NT2/D1 (cell line): Measurements from ENCODE around the gene EPHA6.

ENCODE experiments used
- DNase-seq: peaks from one replicate; pipeline ENCODE4 v3.0.0-alpha.2; 2011; ENCODE audit warnings: low read depth, low spot score
- H3K27me3 ChIP-seq: 2 replicates; pipeline ENCODE4 v1.6.0; 2011; ENCODE audit warnings: mild to moderate bottlenecking; ENCODE audit not compliant: insufficient read length, insufficient read depth
- H3K36me3 ChIP-seq: 2 replicates; pipeline ENCODE4 v1.6.1; 2011; ENCODE audit warnings: mild to moderate bottlenecking, low read length, mixed read lengths; ENCODE audit not compliant: insufficient read depth, insufficient read length
- H3K4me1 ChIP-seq: 2 replicates; pipeline ENCODE4 v1.5.1; 2011; ENCODE audit not compliant: insufficient read depth, insufficient read length
- H3K4me3 ChIP-seq: 2 replicates; pipeline ENCODE4 v1.5.1; 2011; ENCODE audit warnings: low read depth; ENCODE audit not compliant: insufficient read length
- H3K9ac ChIP-seq: 2 replicates; pipeline ENCODE4 v1.6.0; 2011; ENCODE audit warnings: low read depth; ENCODE audit not compliant: insufficient read length
- H3K9me3 ChIP-seq: 2 replicates; pipeline ENCODE4 v1.5.1; 2011; ENCODE audit warnings: mild to moderate bottlenecking, low read length; ENCODE audit not compliant: insufficient read depth
- SUZ12 ChIP-seq: IDR thresholded peaks from 2 replicates; pipeline ENCODE4 v1.6.1; 2011; ENCODE audit not compliant: insufficient read length, insufficient read depth; ENCODE audit errors: extremely low read depth
- YY1 ChIP-seq: IDR thresholded peaks from 2 replicates; pipeline ENCODE4 v1.6.1; 2011; ENCODE audit not compliant: insufficient read length, insufficient read depth
- ZNF274 ChIP-seq: IDR thresholded peaks from 2 replicates; pipeline ENCODE4 v1.6.1; 2011; ENCODE audit warnings: mild to moderate bottlenecking, low read depth, low read length

EPHA6 gene

DNA sequence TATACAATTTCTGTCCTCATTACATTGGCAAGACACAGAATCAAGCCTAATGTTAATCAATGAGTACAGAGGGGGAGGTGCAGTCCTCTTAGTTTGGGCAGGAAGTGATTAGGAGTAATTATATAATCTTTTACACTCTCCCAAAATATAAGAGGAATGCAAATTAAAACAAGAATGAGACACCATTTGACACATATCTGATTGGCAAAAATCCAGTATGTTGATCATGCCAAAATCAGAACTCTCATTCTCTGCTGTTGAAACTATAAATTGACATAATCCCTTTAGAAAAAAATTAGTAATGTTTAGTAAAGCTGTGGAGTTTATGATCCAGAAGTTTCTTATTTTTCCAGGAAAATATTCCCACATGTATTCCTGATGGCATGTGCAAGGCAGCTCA lies 373.4 kb downstream of the EPHA6 start:
- no peaks in the 10 kb centered on the region for H3K4me1 ChIP-seq
- H3K9me3 ChIP-seq, result no peaks in the 10 kb centered on the region
- H3K4me3 ChIP-seq, result no peak overlapping the region
- DNase-seq, result no peak
- H3K36me3 ChIP-seq, result no peaks in the 10 kb centered on the region
- H3K9ac ChIP-seq, result no peak overlapping the region
- H3K27me3 ChIP-seq, result no peaks in the 10 kb centered on the region
- no peak for TF ChIP-seq SUZ12
- TF ChIP-seq YY1, result no peak
- no peak for TF ChIP-seq ZNF274

DNA sequence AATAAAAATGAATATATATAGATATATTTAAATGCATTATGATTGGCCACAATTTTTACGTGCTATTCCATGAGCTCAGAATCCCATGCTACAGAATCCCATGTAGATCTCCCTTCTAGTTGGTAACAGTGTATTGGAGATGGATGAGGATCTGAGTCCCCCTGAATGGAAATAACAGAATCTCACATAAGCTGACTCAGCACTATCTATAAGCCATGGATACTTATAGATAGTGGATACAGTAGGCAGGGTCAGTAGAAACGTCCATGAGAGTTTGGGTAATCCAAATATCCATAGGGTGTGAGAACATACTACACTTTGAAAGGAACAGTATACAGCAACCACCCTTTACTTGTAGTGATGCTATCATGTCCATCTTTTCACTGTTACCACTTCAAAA lies 375.4 kb downstream of the EPHA6 start:
- Histone ChIP-seq H3K4me1 (no peaks in the 10 kb centered on the region), H3K9me3 (no peaks in the 10 kb centered on the region), H3K4me3 (no peak overlapping the region), H3K27me3 (no peaks in the 10 kb centered on the region), H3K36me3 (no peaks in the 10 kb centered on the region), H3K9ac (no peak overlapping the region)
- TF ChIP-seq ZNF274, result no peak
- TF ChIP-seq YY1, result no peak
- no peak for TF ChIP-seq SUZ12
- no peak for DNase-seq

DNA sequence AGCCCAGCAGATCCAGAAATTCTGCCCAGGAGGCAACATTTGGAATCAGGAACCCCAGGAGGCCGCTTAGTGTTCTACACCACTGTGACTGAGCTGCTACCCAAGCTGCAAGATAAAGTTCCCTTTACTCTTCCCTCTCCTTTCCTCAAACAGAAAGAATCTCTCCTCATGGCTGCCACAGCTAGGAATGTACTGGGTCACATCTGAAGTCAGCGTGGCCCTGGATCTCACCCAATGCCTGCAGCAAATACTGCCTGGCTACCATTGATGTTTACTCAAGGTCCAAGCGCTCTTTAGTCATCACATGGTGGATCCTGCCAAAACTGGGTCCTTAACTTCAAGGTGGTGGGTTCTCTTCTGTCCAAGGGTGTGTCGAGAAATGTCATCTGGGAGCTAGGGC lies 382.7 kb downstream of the EPHA6 start:
- no peak overlapping the region for H3K9ac ChIP-seq
- TF ChIP-seq YY1 (no peak), SUZ12 (no peak), ZNF274 (no peak)
- H3K4me1 ChIP-seq, result no peaks in the 10 kb centered on the region
- no peaks in the 10 kb centered on the region for H3K27me3 ChIP-seq
- H3K36me3 ChIP-seq, result no peaks in the 10 kb centered on the region
- DNase-seq, result no peak
- no peak overlapping the region for H3K4me3 ChIP-seq
- no peaks in the 10 kb centered on the region for H3K9me3 ChIP-seq

DNA sequence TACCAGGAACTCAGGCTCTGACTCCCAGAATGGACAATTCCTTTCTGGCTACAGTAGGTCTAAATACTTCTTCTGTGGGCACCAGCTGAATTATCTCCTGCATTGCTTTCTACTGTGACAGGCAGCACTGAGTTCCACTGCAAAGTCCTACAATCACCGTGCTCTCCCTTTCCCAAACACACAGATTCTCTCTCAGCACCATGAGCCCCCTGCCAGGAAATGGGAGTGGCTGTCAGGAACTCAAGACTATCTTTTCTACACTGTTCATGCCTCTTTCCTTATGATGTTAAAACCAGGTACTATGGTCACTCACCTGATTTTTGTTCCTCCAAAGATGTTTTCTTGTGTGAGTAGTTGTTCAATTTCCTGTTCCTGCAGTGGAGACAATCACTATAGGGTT lies 383.4 kb downstream of the EPHA6 start:
- no peak for DNase-seq
- no peak overlapping the region for H3K9ac ChIP-seq
- H3K36me3 ChIP-seq, result no peaks in the 10 kb centered on the region
- TF ChIP-seq YY1, result no peak
- no peak for TF ChIP-seq ZNF274
- TF ChIP-seq SUZ12, result no peak
- no peaks in the 10 kb centered on the region for H3K27me3 ChIP-seq
- no peaks in the 10 kb centered on the region for H3K4me1 ChIP-seq
- H3K9me3 ChIP-seq, result no peaks in the 10 kb centered on the region
- no peak overlapping the region for H3K4me3 ChIP-seq

DNA sequence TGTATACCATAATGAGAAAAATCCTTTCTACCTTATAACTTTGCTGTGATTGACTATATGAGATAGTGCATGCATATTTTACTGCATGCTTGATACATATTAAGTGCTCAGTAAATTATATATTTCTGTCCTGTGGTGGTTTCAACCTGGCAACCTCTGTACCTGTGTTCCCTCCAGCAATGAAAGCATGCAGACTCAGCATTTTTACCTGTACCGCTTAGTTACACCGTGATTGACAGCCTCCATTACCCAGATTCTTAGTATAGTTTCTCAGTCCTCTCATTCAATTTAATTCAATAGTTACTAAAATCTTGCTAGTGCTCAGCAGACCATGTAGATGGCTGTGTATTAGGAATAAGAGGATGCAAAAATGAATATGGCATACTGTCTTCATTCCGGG lies 386.0 kb downstream of the EPHA6 start:
- H3K4me1 ChIP-seq, result no peaks in the 10 kb centered on the region

DNA sequence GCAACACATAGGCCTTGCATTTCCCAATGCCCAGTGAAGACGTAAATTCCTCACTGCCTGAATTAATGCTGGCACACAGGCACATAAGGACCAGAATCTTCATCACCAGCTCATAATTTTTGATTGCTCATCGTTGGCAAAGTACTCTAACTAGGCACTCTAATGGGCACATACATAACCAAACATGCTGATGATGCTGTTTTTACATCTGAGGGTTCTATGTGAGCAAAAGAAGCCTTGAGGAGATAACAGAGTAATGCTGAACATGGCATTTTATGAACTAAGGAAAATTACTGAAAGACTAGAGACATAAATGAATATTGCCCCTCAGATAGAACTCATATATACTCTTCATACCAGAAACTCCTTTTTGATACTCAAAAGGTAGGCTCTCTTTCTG lies 387.4 kb downstream of the EPHA6 start:
- DNase-seq, result no peak
- no peak overlapping the region for H3K4me3 ChIP-seq

More for the DNA sequence above, 386.0 kb downstream of the EPHA6 start:
- no peak overlapping the region for H3K4me3 ChIP-seq
- no peaks in the 10 kb centered on the region for H3K36me3 ChIP-seq
- no peak for DNase-seq
- H3K9ac ChIP-seq, result no peak overlapping the region
- no peak for TF ChIP-seq SUZ12
- no peak for TF ChIP-seq ZNF274
- no peak for TF ChIP-seq YY1
- no peaks in the 10 kb centered on the region for H3K27me3 ChIP-seq
- no peaks in the 10 kb centered on the region for H3K9me3 ChIP-seq

DNA sequence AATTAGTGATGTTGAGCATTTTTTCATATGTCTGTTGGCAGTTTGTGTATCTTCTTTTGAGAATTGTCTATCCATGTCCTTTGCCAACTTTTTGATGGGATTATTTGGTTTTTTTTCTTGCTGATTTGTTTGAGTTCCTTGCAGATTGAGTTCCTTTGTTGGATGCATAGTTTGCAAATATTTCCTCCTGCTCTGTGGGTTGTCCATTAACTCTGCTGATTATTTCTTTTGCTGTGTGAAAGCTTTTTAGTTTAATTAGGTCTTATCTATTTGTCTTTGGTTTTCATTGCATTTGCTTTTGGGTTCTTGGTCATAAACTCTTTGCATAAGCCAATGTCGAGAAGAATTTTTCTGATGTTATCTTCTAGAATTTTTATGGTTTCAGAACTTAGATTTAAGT lies 414.6 kb downstream of the EPHA6 start:
- H3K36me3 ChIP-seq, result no peaks in the 10 kb centered on the region
- no peaks in the 10 kb centered on the region for H3K27me3 ChIP-seq
- no peaks in the 10 kb centered on the region for H3K9me3 ChIP-seq
- no peak for DNase-seq
- H3K4me3 ChIP-seq, result no peak overlapping the region
- no peaks in the 10 kb centered on the region for H3K4me1 ChIP-seq
- H3K9ac ChIP-seq, result no peak overlapping the region
- TF ChIP-seq ZNF274, result no peak
- no peak for TF ChIP-seq SUZ12
- no peak for TF ChIP-seq YY1

More for the DNA sequence above, 387.4 kb downstream of the EPHA6 start:
- no peak for TF ChIP-seq SUZ12
- Histone ChIP-seq H3K4me1 (no peaks in the 10 kb centered on the region), H3K9ac (no peak overlapping the region), H3K36me3 (no peaks in the 10 kb centered on the region), H3K9me3 (no peaks in the 10 kb centered on the region), H3K27me3 (no peaks in the 10 kb centered on the region)

DNA sequence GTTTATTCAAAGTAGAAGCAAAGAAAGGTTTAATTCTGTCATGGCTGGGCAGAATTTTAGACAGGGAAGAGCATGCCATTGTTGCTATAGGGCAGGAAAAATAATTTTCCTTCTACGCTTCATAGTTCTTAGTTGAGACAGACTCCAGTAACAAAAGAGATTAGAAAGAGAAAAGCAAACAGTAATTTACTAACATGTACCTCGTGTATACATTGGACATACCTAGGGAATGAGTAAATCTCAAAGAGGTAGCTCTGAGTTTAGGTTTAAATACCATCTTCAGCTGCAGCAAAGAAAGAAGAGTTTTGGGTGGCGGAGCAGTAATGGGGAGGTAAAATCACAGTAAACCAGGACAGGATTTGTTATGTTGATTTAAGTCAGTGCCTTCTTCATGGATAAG lies 416.1 kb downstream of the EPHA6 start:
- H3K4me3 ChIP-seq, result no peak overlapping the region
- no peaks in the 10 kb centered on the region for H3K9me3 ChIP-seq
- no peaks in the 10 kb centered on the region for H3K36me3 ChIP-seq
- DNase-seq, result no peak
- no peak overlapping the region for H3K9ac ChIP-seq
- H3K27me3 ChIP-seq, result no peaks in the 10 kb centered on the region
- no peaks in the 10 kb centered on the region for H3K4me1 ChIP-seq
- TF ChIP-seq SUZ12 (no peak), YY1 (no peak), ZNF274 (no peak)
